Activated CD8-positive, alpha-beta T cell treated with anti-CD3 and anti-CD28 coated beads, Interleukin-2, amount 10 ng/mL, durations not matched to agents 7 days and 5 days (primary cell): ENCODE results near the gene SUSD6. TPM values are rescaled to one million over a fixed set of nuclear protein-coding genes. Genes with fewer than 3 reads are reported as not detected.

Source experiments
- total RNA-seq, 2 experiments: library from RNA; stranded (reverse); gene quantifications; one replicate each; pipeline ENCODE4 v1.2.3, GENCODE V29; 2021

Gene SUSD6
- total RNA-seq, 2 experiments from 2014 or later = 40.0 to 43.1 TPM

Other genes starting within 250 kb of the SUSD6 start
- gene ERH, start 213.3 kb upstream of the SUSD6 start, total RNA-seq = 100 to 1,000 TPM; 290 to 318 TPM
- 10 to 100 TPM; 44.5 to 46.2 TPM for gene SLC39A9, start 212.9 kb upstream of the SUSD6 start, total RNA-seq
- under 1 TPM; 0.10 to 0.13 TPM for gene PLEKHD1, start 126.9 kb upstream of the SUSD6 start, total RNA-seq
- gene CCDC177, start 36.7 kb upstream of the SUSD6 start, total RNA-seq = not detected
- 100 to 1,000 TPM; 283 to 301 TPM for gene SRSF5, start 155.5 kb downstream of the SUSD6 start, total RNA-seq
- gene SLC10A1, start 185.6 kb downstream of the SUSD6 start, total RNA-seq = not detected